Neural crest cell (in vitro differentiated cells): ENCODE measurements around the gene FNDC3B. TPM values are rescaled to one million over a fixed set of nuclear protein-coding genes. Genes with fewer than 3 reads are reported as not detected.

ENCODE experiments used
- DNase-seq: peaks from one replicate; pipeline ENCODE4 v3.0.0; 2021; ENCODE audit warnings: low read depth, mixed read lengths, low spot score
- H3K27ac Mint-ChIP-seq: one replicate; pipeline ENCODE4 v1.8.0; 2021; ENCODE audit warnings: mild to moderate bottlenecking, mixed read lengths; ENCODE audit not compliant: unreplicated experiment
- H3K27me3 Mint-ChIP-seq: 2 replicates; pipeline ENCODE4 v1.8.0; 2021; ENCODE audit warnings: low read depth, mild to moderate bottlenecking, mixed read lengths
- H3K36me3 Mint-ChIP-seq: 2 replicates; pipeline ENCODE4 v1.8.0; 2021; ENCODE audit warnings: low read depth, mild to moderate bottlenecking, mixed read lengths
- H3K4me1 Mint-ChIP-seq: 2 replicates; pipeline ENCODE4 v1.8.0; 2021; ENCODE audit warnings: mixed read lengths
- H3K4me3 Mint-ChIP-seq: one replicate; pipeline ENCODE4 v1.8.0; 2021; ENCODE audit warnings: mild to moderate bottlenecking, mixed read lengths
- H3K9me3 Mint-ChIP-seq: 2 replicates; pipeline ENCODE4 v1.8.0; 2021; ENCODE audit warnings: mixed read lengths
- total RNA-seq: library from RNA; stranded (reverse); gene quantifications from 2 replicates; pipeline ENCODE4 v1.2.1, GENCODE V29; 2021
- TF ChIP-seq, protein P1 (sequence below): fragments of 200-600 bp; sonication (generic); conservative IDR thresholded peaks from 2 replicates; pipeline ENCODE4 v1.5.0; 2021; ENCODE audit warnings: antibody characterized with exemption, mild to moderate bottlenecking

The FNDC3B gene
- total RNA-seq, 1 donor from 2014 or later = 41.5 TPM

DNA sequence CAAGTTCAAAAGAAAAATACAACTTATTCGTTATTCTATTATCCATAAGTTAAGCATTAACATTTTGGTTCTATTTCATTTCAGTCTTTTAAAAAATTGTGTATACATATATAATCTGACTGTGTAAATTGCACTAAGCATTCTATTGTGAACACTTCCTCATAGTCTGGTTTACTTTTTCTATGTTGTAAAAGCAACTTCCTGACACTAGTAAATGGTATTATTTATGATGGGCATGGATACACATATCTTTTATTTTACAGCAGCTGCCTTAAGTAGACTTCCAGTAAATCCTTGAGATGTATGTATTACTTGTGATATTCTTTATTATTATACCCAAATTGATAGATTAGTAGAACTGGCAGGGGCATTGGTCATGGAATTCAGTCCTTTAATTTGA, 58.2 kb downstream of the FNDC3B start:
- no peaks in the 10 kb centered on the region for H3K9me3 Mint-ChIP-seq
- no peak overlapping the region for H3K27ac Mint-ChIP-seq
- H3K4me1 Mint-ChIP-seq = peaks cover 50% of the 10 kb centered on the region

DNA sequence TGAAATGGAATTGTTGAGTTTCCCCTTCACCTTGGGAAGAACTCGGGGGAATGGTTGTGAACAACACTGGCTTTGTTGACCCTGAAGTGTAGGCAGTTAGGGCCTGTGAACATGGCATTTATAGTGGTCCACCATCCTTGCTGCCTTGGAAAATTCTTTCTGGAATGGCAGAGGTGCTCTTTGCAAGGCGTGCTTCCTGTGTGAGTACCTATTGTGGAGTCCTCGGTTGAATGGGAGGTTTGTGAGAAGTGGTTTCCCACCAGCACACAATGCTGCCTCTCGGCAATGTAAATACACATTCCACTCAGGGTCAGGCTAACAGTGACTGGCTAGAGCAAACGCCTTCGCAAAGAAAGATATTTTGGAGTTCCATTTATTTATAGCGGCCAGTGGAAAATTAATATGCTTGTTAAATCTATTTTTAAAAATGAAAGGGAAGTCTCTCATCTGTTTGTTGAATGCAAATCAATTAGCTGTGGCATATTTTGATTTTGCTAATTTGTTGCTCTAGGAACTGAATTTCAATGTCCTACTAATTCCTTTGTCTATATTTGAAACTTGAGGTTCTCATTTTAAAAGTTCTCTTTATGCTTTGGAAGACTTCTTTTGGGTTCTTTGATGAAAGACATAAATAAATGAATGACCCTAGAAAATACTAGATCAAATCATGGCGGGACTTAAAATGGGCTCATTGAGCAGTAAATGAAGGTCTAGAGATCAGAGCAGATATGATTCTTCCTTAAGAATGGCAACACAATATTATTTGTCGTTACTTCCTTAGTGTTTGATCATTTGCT, 59.5 kb downstream of the FNDC3B start:
- DNase-seq = no peak
- Mint-ChIP-seq H3K27me3 (no peaks in the 10 kb centered on the region), H3K4me3 (peak overlapping the region; percentile 7), H3K4me1 (peaks cover 61% of the 10 kb centered on the region), H3K36me3 (no peaks in the 10 kb centered on the region), H3K9me3 (no peaks in the 10 kb centered on the region), H3K27ac (peak overlapping the region; percentile 50)
- TF ChIP-seq, protein P1, sequence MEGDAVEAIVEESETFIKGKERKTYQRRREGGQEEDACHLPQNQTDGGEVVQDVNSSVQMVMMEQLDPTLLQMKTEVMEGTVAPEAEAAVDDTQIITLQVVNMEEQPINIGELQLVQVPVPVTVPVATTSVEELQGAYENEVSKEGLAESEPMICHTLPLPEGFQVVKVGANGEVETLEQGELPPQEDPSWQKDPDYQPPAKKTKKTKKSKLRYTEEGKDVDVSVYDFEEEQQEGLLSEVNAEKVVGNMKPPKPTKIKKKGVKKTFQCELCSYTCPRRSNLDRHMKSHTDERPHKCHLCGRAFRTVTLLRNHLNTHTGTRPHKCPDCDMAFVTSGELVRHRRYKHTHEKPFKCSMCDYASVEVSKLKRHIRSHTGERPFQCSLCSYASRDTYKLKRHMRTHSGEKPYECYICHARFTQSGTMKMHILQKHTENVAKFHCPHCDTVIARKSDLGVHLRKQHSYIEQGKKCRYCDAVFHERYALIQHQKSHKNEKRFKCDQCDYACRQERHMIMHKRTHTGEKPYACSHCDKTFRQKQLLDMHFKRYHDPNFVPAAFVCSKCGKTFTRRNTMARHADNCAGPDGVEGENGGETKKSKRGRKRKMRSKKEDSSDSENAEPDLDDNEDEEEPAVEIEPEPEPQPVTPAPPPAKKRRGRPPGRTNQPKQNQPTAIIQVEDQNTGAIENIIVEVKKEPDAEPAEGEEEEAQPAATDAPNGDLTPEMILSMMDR = no peak

More for the DNA sequence above, 58.2 kb downstream of the FNDC3B start:
- Mint-ChIP-seq H3K4me3 (no peak overlapping the region), H3K36me3 (peaks cover under 1% of the 10 kb centered on the region), H3K27me3 (no peaks in the 10 kb centered on the region)
- DNase-seq = no peak
- TF ChIP-seq, protein P1 = no peak

DNA sequence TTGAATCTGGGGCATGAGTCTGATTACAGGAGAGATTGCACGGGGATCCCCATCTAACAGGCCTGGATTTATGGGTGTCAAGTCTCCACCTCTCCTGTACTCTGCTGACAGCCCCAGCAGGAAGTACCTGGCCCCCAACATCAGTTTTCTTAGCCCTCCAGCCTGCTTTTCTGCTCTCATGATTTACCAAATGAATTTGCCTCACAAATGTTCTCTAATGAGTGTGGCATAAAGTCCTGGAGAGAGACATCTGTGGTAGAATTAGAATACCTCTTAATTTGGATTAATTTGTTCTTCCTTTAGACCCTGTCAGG, 60.1 kb downstream of the FNDC3B start:
- no peak for DNase-seq
- Mint-ChIP-seq H3K4me3 (no peak overlapping the region), H3K9me3 (no peaks in the 10 kb centered on the region), H3K4me1 (peaks cover 64% of the 10 kb centered on the region), H3K27me3 (no peaks in the 10 kb centered on the region), H3K36me3 (no peaks in the 10 kb centered on the region), H3K27ac (peak overlapping the region; percentile 38)
- TF ChIP-seq, protein P1 = no peak

DNA sequence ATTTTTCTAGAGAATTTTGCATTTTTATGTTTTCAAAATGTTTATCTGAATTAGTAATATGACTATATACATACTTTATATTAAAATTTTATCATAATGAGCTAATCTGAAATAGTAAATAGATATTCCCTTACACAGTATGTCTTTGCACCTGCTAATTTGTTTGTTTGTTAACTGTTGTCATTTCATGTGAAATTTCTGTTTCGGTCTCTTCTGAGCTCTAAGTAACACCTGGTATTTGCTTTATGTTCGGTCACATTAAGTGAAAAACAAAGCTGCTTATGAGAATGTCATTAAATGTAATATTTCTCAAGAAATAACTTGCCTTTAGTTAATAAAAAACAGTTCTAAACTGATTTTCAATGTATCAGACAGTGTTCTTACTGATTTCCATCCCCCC, 61.1 kb downstream of the FNDC3B start:
- H3K4me1 Mint-ChIP-seq = peaks cover 70% of the 10 kb centered on the region
- TF ChIP-seq, protein P1 = no peak
- H3K36me3 Mint-ChIP-seq = no peaks in the 10 kb centered on the region
- H3K9me3 Mint-ChIP-seq = no peaks in the 10 kb centered on the region
- H3K4me3 Mint-ChIP-seq = no peak overlapping the region
- H3K27me3 Mint-ChIP-seq = no peaks in the 10 kb centered on the region
- DNase-seq = no peak
- H3K27ac Mint-ChIP-seq = no peak overlapping the region

DNA sequence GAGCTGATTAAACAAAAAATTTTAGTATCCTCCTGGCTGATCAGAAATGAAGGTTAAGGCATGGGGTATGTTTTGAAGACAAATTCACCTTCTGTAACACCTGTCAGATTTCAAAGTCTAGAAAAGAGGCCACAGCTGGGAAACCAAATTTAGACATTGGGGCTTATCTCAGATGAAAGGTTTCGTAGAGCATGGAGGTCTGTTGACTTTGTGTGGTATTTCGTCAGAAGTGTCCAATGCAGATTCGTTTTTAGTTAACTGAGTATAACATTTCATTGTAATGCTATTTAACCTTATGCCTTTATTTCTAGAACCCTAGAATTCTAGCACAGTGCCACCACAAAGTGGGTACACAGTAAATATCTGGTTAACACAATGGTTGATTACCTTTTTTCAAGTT, 61.7 kb downstream of the FNDC3B start:
- H3K36me3 Mint-ChIP-seq = no peaks in the 10 kb centered on the region
- no peaks in the 10 kb centered on the region for H3K27me3 Mint-ChIP-seq
- peaks cover 70% of the 10 kb centered on the region for H3K4me1 Mint-ChIP-seq
- TF ChIP-seq, protein P1 = no peak
- no peak overlapping the region for H3K4me3 Mint-ChIP-seq
- no peak for DNase-seq
- no peaks in the 10 kb centered on the region for H3K9me3 Mint-ChIP-seq
- no peak overlapping the region for H3K27ac Mint-ChIP-seq
